K562 (cell line): ENCODE results near the gene CAPN7. TPM values are rescaled to one million over a fixed set of nuclear protein-coding genes. Genes with fewer than 3 reads are reported as not detected.

Source experiments
- CBX8 ChIP-seq: fragments of 200-600 bp; sonication (generic); IDR thresholded peaks from 2 replicates; pipeline ENCODE4 v1.6.1; 2012; ENCODE audit warnings: borderline replicate concordance, mixed run types, low read depth, mild to moderate bottlenecking, moderate library complexity, mixed read lengths, low read length, control low read depth, inconsistent platforms; ENCODE audit not compliant: poor library complexity, severe bottlenecking; ENCODE audit errors: extremely low read depth
- CC2D1A ChIP-seq: fragments of 450-650 bp; IDR thresholded peaks from 2 replicates; pipeline ENCODE4 v1.6.1; 2017; ENCODE audit warnings: mild to moderate bottlenecking
- ETS1 ChIP-seq: conservative IDR thresholded peaks from 2 replicates; pipeline ENCODE4 v1.6.1; 2011; ENCODE audit warnings: low read depth, mild to moderate bottlenecking, low read length; ENCODE audit not compliant: control insufficient read depth
- GATA2 ChIP-seq: sonication (generic); formaldehyde crosslinking; IDR thresholded peaks from 2 replicates; pipeline ENCODE4 v1.4.0; 2020; ENCODE audit warnings: mild to moderate bottlenecking, missing genetic modification reagents
- HNRNPL ChIP-seq: fragments of 200-400 bp; formaldehyde crosslinking; IDR thresholded peaks from 2 replicates; pipeline ENCODE4 v1.6.1; 2017; ENCODE audit warnings: low read depth, mild to moderate bottlenecking, low read length
- HSF4 ChIP-seq: fragments of 250-450 bp; sonication (Bioruptor Pico); IDR thresholded peaks from 2 replicates; pipeline ENCODE4 v2.1.2; 2022; ENCODE audit warnings: mild to moderate bottlenecking, moderate library complexity, borderline replicate concordance
- KAT2B ChIP-seq: IDR thresholded peaks from one replicate; pipeline ENCODE4 v1.6.1; 2012; ENCODE audit warnings: low read depth, mild to moderate bottlenecking, control low read depth, inconsistent platforms, low read length, moderate library complexity
- MITF ChIP-seq: IDR thresholded peaks from 2 replicates; pipeline ENCODE4 v1.6.1; 2014; ENCODE audit warnings: antibody characterized with exemption
- NEUROD1 ChIP-seq: fragments of 150-350 bp; IDR thresholded peaks from 2 replicates; pipeline ENCODE4 v1.6.1; 2014; ENCODE audit warnings: borderline replicate concordance, low read length, low read depth; ENCODE audit not compliant: partially characterized antibody
- NFRKB ChIP-seq: fragments of 450-650 bp; IDR thresholded peaks from 2 replicates; pipeline ENCODE4 v1.6.1; 2016; ENCODE audit warnings: low read depth
- POLR2B ChIP-seq: fragments of 450-650 bp; IDR thresholded peaks from 2 replicates; pipeline ENCODE4 v1.6.1; 2018; ENCODE audit warnings: low read depth; ENCODE audit not compliant: partially characterized antibody
- RBM15 ChIP-seq: fragments of 200-400 bp; formaldehyde crosslinking; IDR thresholded peaks from 2 replicates; pipeline ENCODE4 v1.6.1; 2018; ENCODE audit warnings: mild to moderate bottlenecking, low read length, moderate library complexity; ENCODE audit not compliant: insufficient read depth
- RFX5 ChIP-seq: IDR thresholded peaks from 2 replicates; pipeline ENCODE4 v1.6.1; 2011; ENCODE audit warnings: low read depth, mild to moderate bottlenecking, improper control_type of control experiment, low read length
- SP1 ChIP-seq: sonication (generic); formaldehyde crosslinking; IDR thresholded peaks from 2 replicates; pipeline ENCODE4 v1.8.1; 2022; ENCODE audit warnings: mild to moderate bottlenecking, missing genetic modification reagents
- TBL1XR1 ChIP-seq, 2 experiments: IDR thresholded peaks; 2 replicates each; pipeline ENCODE4 v1.6.1; 2012; ENCODE audit warnings: improper control_type of control experiment in 2 of 2, low read length in 2 of 2, mild to moderate bottlenecking in 1 of 2
- WHSC1 ChIP-seq: IDR thresholded peaks from one replicate; pipeline ENCODE4 v1.6.1; 2012; ENCODE audit warnings: low read length, control low read depth, inconsistent platforms
- ZNF217 ChIP-seq: sonication (generic); formaldehyde crosslinking; IDR thresholded peaks from 2 replicates; pipeline ENCODE4 v1.8.0; 2022; ENCODE audit warnings: mild to moderate bottlenecking, missing genetic modification reagents
- ZNF277 ChIP-seq: fragments of 250-450 bp; sonication (Bioruptor Pico); IDR thresholded peaks from 2 replicates; pipeline ENCODE4 v1.8.0; 2022; ENCODE audit warnings: inconsistent platforms, mild to moderate bottlenecking, moderate library complexity, borderline replicate concordance
- ZNF354B ChIP-seq: fragments of 250-450 bp; sonication (Bioruptor Pico); IDR thresholded peaks from 2 replicates; pipeline ENCODE4 v1.4.0; 2020
- ZNF518B ChIP-seq: fragments of 250-450 bp; sonication (Bioruptor Pico); IDR thresholded peaks from 2 replicates; pipeline ENCODE4 v1.5.0; 2021; ENCODE audit warnings: mild to moderate bottlenecking, moderate library complexity
- ZSCAN32 ChIP-seq: fragments of 450-650 bp; formaldehyde crosslinking; IDR thresholded peaks from 2 replicates; pipeline ENCODE4 v1.4.0; 2020; ENCODE audit warnings: mild to moderate bottlenecking, moderate library complexity
- polyA plus RNA-seq, 8 experiments: library from polyadenylated mRNA; depleted of rRNA in 4 of 8; stranded (reverse) in 5 of 8; unstranded in 3 of 8; fragments of >200 nt; fragmentation: Nextera tagmentation in 2 of 8; fragmentation: Illumina TruSeq in 1 of 8; extraction: Ambion mirVana in 2 of 8; extraction: Trizol in 1 of 8; gene quantifications; 2 replicates each; pipeline versions ENCODE4 v1.2.1 to v1.2.3, GENCODE V29; 2011 to 2014; ENCODE audit warnings: inconsistent platforms in 1 of 8, missing spikeins in 1 of 8
- total RNA-seq, 7 experiments: library from RNA; depleted of rRNA in 6 of 7; stranded (reverse); fragments of >200 nt in 6 of 7; fragmentation: Illumina TruSeq in 2 of 7; extraction: Trizol in 2 of 7; gene quantifications; 2 replicates each; pipeline versions ENCODE4 v1.2.1 to v1.2.3, GENCODE V29; 2011 to 2021; ENCODE audit warnings: low replicate concordance in 1 of 7

CAPN7 gene
- total and polyA plus RNA-seq, 9 of the 15 experiments (the other 6 are each of a cell fraction or from before 2014, with no cell fraction given), result 6.5 to 42.7 (median 32.7) TPM

GRCh38 chr3:15205934-15206661 is at the start of gene CAPN7 (continued):
- no peak for TF ChIP-seq ZNF518B (CRISPR knock-in tag)
- TF ChIP-seq POLR2B, result peak; percentile 57
- peak; percentile 74 for TF ChIP-seq SP1 (CRISPR knock-in tag)
- TF ChIP-seq ETS1, result peak; percentile 65
- peak; percentile 43; the same call in 1 of the 2 replicates for TF ChIP-seq NFRKB
- peak; percentile 38; the same call in 1 of the 2 replicates for TF ChIP-seq ZNF354B
- no peak for TF ChIP-seq RBM15
- no peak for TF ChIP-seq WHSC1
- no peak for TF ChIP-seq ZNF277
- no peak for TF ChIP-seq CBX8
- no peak for TF ChIP-seq HSF4
- TF ChIP-seq NEUROD1, result no peak
- TF ChIP-seq TBL1XR1 (IDR thresholded peaks at IDR 0.05; ENCODE audit: low read length in 2 of 2), result no peak
- TF ChIP-seq MITF, result peak; percentile 77; the same call in 1 of the 2 replicates
- no peak for TF ChIP-seq KAT2B
- TF ChIP-seq HNRNPL, result peak; percentile 95
- no peak for TF ChIP-seq RFX5
- no peak for TF ChIP-seq ZSCAN32
- no peak for TF ChIP-seq GATA2
- no peak for TF ChIP-seq CC2D1A
- TF ChIP-seq ZNF217 (CRISPR knock-in tag), result no peak
